GM18873 (cell line): ENCODE data around the gene MYLIP.
"Not testable (repeated sequence)": the region's sequence is repeated elsewhere in the genome, so short reads cannot be mapped to it uniquely, and the experiment has no call there.

ENCODE experiments used
- ATAC-seq: cut with Tn5 transposase; IDR thresholded peaks from one replicate; pipeline ENCODE4 v1.9.1; 2021; ENCODE audit warnings: mild to moderate bottlenecking, moderate library complexity, moderate number of reproducible peaks; ENCODE audit not compliant: unreplicated experiment, low FRiP score

The MYLIP gene

DNA sequence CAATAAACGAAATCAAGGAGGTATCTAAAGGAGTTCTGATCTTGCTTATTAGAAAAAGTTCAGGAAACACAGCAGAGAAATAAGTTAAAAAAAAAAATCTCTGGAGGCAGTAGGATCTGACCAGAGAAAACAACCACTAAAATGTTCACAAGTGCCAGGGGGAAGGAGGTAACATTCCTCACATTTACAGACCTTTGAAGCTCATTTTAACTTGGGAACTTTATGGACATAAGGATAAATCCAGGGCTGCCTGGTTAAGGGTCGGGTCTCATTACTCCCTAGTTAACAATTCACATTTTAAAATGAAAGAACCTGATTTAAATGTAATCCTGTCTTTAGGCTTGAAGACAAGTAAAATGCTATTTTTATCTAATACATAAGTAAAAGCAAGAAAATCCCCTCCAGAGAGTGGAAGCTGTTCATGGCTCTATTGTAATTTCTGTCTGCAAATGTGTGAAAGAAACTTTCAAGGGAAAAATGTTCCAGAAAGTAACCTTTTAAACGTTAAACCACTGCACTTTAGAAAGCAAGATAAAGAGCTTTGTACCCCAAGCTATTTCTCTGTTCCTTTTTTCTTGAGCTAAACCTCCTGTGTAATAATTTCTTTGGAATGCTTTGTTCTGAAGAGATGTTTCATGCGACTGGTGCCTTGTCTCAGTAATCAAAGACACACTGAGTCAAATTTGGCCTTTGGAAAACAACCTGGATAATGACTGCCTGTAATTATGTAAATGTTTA lies 38.2 kb downstream of the MYLIP start:
- ATAC-seq = no peak

DNA sequence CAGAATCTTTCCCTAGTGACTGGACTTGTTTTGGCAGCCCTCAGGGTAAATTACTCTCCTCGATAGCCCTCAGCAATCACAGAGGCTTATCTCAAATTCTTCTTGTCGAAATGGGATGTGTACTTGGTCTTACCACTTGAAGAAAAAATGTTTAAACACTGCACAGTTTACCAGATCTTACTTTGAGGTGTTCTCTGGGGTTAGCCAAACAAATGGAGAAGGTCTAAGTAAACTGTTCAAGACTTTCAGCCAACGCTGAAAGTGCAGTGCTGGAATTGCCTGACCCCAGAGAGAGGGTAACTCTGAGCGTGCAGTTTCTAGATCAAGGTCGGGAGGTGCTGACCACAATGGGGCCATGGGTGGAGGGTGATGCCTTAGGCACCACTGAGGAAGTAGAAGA lies 39.2 kb downstream of the MYLIP start:
- no peak for ATAC-seq

DNA sequence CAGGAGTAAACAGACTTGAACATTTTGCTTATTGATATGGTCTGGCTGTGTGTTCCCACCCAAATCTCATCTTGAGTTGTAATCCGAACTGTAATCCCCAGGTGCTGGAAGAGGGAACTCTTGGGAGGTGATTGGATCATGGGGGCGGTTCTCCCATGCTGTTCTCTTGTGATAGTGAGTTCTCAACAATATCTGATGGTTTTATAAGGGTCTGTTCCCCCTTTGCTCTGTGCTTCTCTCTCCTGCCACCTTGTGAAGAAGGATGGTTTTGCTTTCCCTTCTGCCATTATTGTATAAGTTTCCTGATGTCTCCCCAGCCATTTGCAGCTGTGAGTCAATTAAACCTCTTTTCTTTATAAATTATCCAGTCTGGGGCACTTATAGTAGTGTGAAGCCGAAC lies 40.0 kb downstream of the MYLIP start:
- no peak for ATAC-seq

DNA sequence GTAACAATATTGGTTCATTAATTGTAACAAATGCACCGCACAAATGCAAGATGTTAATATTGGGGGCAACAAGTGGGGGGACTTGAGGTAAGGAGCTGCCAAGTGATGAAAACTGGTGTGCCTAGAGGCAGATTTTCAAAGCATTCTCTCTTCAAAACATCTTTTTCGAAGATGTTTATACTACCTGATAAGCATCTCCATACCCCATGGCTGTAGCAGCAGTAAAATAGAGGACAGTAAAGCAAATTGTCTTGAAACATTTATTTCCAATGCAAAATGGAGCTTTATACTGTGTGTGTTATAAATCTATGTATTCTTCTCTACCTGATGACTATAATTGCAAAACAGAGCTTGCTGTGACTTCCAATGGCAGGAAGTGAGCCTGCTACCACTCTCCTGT lies 42.5 kb downstream of the MYLIP start:
- ATAC-seq = no peak

DNA sequence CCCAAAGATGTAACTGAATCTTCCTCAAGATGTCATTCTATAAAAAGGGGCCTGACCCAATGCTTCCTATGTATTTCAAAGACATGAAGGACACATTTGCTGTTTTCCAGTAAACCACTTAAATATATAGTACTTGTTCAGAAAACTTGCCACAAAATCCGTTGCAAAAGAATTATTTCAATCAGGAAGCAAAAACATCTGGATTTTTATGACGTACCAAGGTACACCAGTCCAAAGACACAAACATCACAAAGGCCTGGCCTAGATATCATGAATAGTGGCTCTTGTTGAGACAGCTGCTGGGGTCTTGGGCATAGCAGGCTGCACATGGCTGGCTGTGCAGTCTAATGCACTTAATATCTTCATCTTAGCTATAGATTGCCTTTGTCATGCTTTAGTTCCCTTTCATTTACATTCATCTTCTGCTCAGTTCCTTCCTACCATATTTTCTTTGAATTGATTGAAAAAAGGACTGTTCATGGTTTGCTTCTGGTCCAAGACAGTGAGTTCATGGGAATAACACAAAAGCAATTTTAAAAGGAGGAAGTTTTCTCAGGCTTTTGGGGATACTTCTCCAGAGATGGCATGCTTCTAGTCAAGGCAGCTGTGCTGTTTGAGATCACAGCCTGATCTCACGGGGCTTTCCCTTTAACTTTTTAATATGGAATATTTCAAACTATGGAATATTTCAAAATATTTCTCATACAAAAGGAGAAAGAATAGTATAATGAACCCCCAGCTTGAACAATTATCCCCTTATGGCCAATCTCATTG lies 44.5 kb downstream of the MYLIP start:
- ATAC-seq = no peak

DNA sequence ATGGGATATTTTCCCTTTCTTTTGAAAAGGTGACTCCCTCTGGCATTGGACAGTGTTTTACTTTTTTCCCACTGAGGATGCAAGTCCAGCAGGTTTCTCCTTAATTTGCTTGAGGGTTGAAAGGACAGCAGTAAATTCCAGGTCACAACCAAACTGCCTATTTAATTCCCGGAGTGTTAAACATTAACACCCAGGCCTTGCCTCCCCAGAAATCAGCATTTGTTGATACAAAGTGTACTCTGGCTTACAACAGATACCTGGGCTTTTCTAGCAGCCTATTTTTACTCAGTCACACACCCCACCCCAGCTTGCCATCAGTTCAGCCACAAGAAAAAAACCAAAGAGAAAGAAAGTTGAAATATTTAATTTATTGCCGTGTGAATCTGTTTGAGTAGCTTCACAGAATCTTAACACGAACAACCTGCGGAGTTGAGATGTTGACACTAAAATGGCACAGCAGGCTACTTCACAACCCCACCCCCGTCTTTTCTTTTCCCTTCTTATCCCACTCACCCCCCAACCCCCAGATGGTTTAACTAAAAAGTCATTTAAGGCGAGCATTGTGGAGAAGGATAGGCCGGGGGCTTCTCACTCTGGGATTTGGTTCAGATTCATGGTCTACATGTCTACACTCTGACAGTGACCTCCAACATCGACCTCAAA lies 45.7 kb downstream of the MYLIP start:
- no peak for ATAC-seq

DNA sequence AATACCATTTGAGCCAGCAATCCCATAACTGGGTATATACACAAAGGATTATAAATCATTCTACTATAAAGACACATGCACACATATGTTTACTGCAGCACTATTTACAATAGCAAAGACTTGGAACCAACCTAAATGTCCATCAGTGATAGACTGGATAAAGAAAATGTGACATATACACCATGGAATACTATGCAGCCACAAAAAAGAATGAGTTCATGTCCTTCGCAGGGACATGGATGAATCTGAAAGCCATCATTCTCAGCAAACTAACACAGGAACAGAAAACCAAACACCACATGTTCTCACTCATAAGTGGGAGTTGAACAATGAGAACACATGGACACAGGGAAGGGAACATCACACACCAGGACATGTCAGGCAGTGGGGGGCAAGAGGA lies 47.7 kb downstream of the MYLIP start:
- not testable (repeated sequence) for ATAC-seq

DNA sequence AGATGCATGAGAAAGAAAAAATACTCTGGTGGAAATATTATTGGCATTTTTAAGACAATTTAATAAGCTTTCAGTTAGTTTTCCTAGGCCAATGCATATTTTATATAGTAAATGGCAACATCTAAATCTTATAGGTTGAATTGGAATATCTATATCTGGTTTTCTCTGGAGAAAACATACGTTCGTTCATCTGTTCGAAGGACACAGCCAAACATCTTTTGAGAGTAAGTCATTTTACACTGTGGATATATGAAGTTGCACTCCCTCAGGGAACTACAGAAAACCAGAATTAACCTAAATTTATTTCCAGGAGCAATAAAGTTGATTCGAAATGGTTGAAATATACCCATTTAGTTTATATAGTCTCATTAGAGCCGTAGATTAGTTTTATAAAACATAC lies 49.0 kb downstream of the MYLIP start:
- ATAC-seq = no peak

DNA sequence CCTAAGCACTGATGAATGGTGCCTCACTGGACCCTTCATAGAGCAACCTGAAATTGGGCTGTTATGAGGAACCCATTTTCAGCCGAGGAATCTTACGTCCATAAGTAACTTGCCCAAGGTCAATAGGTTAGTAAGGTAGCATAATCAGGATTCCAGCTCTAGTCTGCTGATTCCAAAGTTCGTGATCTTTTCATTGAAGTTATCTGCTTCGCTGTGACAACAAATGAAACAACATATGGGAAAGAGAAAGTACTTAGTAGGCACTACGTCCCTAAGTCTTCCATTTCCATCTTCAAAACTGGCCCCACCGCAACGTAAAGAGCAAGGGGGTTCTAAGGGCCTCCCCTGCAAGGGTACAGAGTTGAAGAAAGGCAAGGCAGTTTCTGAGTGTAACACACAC lies 49.5 kb downstream of the MYLIP start:
- ATAC-seq = no peak

DNA sequence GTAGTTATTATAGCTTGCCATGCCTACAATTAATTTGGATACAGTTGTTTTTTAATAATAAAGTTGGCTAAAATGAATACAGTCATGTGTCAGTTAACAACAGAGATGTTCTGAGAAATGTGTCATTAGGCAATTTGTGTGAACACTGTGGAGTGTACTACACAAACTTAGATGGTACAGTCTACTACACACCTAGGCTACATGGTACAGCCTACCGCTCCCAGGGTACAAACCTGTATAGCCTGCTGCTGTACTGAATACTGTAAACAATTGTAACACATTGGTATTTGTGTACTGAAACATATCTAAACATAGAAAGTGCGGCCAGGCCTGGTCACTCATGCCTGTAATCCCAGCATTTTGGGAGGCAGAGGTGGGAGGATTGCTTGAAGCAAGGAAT lies 50.2 kb downstream of the MYLIP start:
- no peak for ATAC-seq

DNA sequence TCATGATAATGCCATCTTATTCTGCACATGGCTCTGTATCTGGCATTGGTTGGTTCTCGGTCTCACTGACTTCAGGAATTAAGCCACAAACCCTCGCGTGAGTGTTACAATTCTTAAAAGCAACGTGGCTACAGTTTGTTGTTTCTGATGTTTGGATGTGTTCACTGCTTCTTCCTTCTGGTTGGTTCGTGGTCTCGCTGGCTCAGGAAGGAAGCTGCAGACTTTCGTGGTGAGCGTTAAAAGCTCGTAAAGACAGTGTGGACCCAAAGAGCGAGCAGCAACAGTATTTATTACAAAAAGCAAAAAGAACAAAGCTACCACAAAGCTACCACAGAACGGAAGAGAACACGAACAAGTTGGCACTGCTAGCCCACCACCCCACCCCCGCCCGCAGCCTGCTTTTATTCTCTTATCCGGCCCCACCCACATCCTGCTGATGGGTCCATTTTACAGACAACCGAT lies 51.1 kb downstream of the MYLIP start:
- ATAC-seq = no peak

DNA sequence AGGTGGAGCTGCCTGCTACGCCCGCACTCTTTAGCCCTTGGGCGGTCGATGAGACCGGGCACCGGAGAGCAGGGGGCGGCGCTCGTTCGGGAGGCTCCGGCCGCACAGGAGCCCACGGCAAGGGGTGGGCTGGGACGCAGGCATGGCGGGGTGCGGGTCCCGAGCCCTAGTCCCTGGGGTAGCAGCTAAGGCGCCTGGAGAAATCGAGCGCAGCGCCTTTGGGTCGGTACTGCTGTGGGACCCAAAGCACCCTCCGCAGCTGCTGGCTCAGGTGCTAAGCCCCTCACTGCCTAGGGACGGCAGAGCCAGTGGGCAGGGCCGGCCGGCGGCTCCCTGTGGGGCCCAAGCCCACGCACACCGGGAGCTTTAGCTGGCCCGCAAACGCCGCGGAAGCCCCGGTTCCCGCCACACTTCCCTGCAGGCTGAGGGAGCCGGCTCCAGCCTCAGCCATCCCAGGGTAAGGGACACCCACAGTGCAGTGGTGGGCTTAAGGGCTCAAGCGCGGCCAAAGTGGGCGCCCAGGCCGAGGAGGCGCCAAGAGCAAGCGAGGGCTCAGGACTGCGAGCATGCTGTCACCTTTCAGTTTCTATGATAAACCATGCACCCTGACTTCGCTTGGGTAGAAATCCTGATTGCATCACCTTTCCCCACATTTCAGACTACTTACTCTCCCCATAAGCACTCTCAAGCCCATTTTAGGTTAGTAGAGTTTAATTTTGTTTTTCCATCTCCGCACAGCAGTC lies 52.0 kb downstream of the MYLIP start:
- ATAC-seq = no peak

DNA sequence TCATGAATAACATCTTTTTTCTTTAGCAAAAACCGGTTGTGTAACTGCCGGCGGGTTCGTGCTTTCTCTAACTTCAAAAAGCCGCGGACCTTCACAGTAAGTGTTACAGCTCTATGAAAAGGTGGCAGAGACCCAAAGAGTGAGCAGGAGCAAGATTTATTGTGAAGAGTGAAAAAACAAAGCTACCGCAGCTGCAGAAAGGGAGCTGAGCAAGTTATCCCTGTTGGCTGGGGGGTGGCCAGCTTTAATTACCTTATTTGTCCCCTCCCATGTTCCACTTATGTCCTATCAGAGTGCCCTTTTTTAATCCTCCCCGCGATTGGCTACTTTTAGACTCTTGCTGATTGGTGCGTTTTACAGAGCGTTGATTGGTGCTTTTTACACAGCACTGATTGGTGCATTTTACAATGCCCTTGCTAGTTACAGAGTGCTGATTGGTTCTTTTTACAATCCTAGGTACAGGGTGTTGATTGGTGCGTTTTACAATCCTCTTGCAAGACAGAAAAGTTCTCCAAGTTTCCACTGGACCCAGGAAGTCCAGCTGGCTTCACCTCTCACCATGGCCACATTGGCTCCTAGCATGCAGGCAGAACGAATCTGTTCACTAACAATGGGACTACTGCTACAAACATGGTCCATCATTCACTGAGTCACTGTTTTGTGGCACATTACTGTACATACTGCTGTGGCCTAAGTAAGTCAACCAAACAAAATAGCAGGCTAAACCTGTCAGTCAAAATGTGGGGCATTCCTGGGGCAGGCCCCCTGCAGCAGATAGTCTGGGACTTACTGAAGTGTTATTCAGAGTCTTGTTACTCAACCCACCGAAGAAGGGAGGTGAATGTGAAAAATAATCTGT lies 52.8 kb downstream of the MYLIP start:
- no peak for ATAC-seq

DNA sequence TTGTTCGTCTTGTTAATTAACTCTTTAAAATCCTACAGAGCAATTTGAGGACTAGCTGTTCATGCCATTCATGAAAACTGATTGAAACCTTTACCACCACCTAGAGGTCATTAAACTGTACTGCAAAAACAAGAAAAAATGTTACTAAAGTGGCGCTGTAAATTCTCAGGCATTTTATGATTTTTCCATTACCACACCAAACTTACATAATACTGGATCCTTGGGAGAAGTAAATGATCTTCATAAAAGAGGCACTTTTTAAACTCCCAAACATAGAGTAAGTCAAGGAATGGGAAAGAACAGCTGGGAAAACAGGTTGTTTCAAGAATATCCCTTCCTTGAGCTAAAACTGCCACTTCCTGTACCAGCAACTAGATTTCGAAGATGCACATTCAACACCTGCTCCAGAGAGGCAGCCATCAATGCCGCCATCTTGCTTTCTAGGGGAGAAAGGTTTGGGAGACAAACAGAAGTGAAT lies 54.3 kb downstream of the MYLIP start:
- no peak for ATAC-seq

DNA sequence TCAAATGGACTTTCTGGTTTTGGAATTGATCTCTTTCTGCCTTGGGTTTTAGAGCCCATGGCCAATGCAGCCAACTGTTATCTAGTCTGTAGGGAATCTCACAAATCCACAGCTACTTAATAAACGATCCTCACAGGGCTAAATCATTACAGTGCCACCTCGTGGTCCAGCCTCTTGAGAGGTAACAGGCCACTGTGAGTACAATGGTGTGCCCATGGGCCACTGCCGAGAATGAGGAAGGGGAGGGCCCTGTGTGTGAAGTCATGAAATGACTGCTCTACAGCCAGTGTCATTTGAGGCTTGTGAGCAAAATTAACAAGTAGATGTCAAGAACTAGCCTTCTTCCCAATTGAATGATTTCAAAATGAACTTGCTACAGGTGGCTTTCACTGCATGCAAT lies 55.2 kb downstream of the MYLIP start:
- ATAC-seq = peak; percentile 52

DNA sequence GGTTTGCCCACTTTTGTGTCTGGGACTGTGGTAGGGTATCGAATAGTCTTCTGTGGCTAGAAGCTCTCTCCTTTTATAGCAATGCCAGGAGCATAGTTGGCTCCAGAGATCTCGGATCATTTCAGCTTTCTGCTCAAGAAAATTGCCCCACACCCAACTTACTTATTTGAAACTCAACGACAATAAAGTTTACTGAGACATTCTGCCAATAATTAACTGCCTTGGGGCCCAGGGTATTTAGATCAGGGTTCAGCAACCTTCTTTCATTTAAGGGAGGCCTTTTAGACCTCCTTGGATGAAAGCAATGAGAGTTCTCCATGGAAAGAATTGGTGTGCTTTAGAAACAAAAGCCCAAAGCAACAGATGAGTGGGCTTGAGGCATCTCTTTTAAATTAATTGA lies 55.7 kb downstream of the MYLIP start:
- ATAC-seq = no peak

DNA sequence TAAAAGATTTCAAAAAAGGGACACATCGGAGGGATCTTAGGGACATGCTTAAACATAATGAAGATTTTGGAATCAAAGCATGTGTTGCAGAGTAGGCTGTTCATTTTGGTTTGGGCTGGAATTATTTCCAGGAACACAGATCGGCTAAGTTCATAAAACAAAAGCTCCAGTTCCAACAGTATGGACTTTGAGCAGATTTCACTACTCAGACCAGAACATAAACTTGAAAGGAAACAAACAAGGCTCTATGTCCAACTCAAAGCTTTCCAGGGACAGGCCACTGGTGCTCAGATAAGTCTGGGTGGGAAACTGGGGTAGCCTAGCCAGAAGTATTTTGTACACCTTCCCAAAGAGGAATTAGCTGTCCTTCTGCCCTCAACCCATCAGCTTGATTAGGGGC lies 58.3 kb downstream of the MYLIP start:
- ATAC-seq = no peak

DNA sequence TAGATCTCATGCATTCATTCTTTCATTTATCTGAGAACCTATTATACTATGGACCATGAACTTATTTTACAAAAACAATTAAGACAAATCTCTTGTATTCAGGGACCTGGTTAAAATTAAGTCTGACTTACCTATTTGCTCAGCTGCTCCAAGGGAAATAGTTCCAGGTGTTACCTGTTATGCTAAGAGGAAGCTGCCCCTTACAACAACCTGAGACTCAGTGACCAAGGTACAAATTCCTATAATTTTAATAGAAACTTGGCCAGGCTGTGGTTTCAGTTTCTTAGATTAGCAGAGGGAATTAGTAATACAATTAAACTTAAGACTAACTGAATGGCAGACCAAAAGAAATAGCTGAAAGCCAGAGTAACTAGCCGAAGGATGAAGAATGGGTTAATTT lies 61.3 kb downstream of the MYLIP start:
- no peak for ATAC-seq

DNA sequence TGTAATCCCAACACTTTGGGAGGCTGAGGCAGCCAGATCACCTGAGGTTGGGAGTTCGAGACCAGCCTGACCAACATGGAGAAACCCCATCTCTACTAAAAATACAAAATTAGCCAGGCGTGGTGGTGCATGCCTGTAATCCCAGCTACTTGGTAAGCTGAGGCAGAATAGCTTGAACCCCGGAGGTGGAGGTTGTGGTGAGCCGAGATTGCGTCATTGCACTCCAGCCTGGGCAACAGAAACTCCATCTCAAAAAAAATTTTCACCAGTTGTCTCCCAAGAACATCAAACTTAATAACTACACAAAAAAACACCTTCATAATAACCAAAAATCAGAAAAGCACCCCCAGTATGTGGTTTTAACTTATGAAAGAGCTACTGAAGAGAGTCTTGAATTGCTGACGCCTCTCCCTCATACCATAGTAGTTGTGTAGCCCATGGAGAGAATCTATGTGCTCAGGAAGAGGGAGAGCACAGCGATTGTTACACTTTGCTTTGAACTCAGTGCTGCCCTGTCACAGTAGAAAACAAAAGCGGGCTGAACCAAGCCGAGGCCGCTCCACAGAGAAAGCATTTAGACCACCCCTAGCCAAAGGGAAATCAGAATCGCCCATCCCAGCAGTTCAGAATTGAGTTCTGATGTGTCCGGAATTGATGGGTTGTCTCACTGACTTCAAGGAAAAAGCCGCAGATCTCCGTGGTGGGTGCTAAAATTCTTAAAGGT lies 67.5 kb downstream of the MYLIP start:
- ATAC-seq = no peak
